Memory B cell (primary cell): ENCODE results near the gene GAPDHS.

Experiments
- ATAC-seq: fragments of 150-1000 bp; cut with Tn5 transposase; 2 replicates; pipeline ENCODE4 v1.10.0; 2021; ENCODE audit warnings: low read depth, mild to moderate bottlenecking, moderate library complexity
- DNase-seq, 2 donors: peaks; one replicate each; pipeline ENCODE4 v3.0.0; 2022; ENCODE audit warnings: low spot score in 2 of 2
- H3K27ac Mint-ChIP-seq: one replicate; pipeline ENCODE4 v1.8.0; 2022; ENCODE audit warnings: mild to moderate bottlenecking, moderate library complexity, mixed read lengths
- H3K27me3 Mint-ChIP-seq: one replicate; pipeline ENCODE4 v1.8.0; 2022; ENCODE audit warnings: mixed read lengths
- H3K36me3 Mint-ChIP-seq: one replicate; pipeline ENCODE4 v1.8.0; 2022; ENCODE audit warnings: mild to moderate bottlenecking, mixed read lengths
- H3K4me1 Mint-ChIP-seq: one replicate; pipeline ENCODE4 v1.8.0; 2022; ENCODE audit warnings: mixed read lengths
- H3K4me3 Mint-ChIP-seq: one replicate; pipeline ENCODE4 v1.8.0; 2022; ENCODE audit warnings: mild to moderate bottlenecking, moderate library complexity, mixed read lengths
- H3K9me3 Mint-ChIP-seq: one replicate; pipeline ENCODE4 v1.8.0; 2022; ENCODE audit warnings: mixed read lengths

GAPDHS gene

DNA sequence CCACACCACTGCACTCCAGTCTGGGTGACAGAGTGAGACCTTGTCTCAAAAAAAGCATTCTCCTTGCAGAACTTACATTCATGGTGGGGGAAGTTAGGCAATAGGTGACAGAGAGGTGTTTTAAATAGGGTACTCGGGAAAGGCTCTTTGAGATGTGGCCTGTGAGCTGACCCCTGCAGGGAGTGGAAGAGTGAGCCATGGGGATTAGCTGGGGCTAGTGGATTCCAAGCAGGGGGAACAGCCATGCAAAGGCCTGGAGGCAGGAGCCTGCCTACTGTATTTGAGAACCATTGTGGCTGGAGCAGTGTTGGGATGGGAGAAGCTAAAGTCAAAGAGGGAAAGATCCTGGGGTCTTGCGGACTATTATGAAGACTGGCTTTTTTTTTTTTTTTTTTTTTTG is 15.9 kb upstream of the GAPDHS start:
- peaks cover 6% of the 10 kb centered on the region for H3K4me1 Mint-ChIP-seq
- ATAC-seq (no peak), DNase-seq (no peak)
- no peak overlapping the region for H3K4me3 Mint-ChIP-seq
- peaks cover 27% of the 10 kb centered on the region for H3K27me3 Mint-ChIP-seq
- no peaks in the 10 kb centered on the region for H3K9me3 Mint-ChIP-seq
- no peaks in the 10 kb centered on the region for H3K36me3 Mint-ChIP-seq
- H3K27ac Mint-ChIP-seq, result no peak overlapping the region

DNA sequence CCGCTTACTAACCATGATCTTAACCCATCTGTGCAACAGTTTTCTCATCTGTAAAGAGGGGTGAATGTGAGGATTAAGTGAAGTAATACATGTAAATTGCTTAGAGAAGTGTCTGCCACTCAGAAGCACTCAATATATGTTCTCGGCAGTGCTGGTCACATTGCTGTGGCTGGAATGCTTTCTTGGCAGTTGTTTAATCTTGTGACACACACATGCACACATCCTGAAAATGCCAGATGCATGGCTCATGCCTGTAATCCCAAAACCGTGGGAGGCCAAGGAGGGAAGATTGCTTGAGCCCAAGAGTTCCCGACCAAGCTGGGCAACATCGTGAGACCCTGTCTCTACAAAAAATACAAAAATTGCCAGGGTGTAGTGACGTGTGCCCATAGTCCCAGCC is 14.9 kb upstream of the GAPDHS start:
- H3K4me1 Mint-ChIP-seq, result peaks cover 6% of the 10 kb centered on the region
- ATAC-seq (no peak), DNase-seq (no peak)
- H3K36me3 Mint-ChIP-seq, result no peaks in the 10 kb centered on the region
- H3K9me3 Mint-ChIP-seq, result no peaks in the 10 kb centered on the region
- H3K27ac Mint-ChIP-seq, result no peak overlapping the region
- H3K27me3 Mint-ChIP-seq, result peaks cover 25% of the 10 kb centered on the region
- H3K4me3 Mint-ChIP-seq, result no peak overlapping the region

DNA sequence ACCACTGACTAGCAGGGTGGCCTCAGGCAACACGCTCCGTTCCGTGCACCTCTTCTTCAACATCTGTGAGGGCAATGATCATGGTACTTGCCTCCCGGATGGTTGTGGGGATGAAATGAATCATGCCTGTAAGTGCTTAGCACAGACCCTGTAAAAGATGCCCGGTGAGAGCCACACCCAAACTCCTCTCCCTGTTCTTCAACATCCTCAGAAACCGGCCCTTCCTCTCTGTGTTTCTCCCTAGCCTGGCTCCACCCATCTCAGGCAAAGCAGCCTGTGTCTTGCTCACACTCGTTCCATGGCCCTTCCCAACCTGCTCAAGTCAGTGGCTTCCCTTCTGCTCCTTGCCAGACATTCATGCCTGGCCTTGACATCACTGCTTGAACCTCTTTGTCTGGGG is 14.0 kb upstream of the GAPDHS start:
- H3K4me3 Mint-ChIP-seq, result no peak overlapping the region
- no peaks in the 10 kb centered on the region for H3K9me3 Mint-ChIP-seq
- H3K4me1 Mint-ChIP-seq, result peaks cover 6% of the 10 kb centered on the region
- no peak overlapping the region for H3K27ac Mint-ChIP-seq
- no peak for DNase-seq
- H3K27me3 Mint-ChIP-seq, result peaks cover 23% of the 10 kb centered on the region
- no peaks in the 10 kb centered on the region for H3K36me3 Mint-ChIP-seq
- ATAC-seq, result no peak

DNA sequence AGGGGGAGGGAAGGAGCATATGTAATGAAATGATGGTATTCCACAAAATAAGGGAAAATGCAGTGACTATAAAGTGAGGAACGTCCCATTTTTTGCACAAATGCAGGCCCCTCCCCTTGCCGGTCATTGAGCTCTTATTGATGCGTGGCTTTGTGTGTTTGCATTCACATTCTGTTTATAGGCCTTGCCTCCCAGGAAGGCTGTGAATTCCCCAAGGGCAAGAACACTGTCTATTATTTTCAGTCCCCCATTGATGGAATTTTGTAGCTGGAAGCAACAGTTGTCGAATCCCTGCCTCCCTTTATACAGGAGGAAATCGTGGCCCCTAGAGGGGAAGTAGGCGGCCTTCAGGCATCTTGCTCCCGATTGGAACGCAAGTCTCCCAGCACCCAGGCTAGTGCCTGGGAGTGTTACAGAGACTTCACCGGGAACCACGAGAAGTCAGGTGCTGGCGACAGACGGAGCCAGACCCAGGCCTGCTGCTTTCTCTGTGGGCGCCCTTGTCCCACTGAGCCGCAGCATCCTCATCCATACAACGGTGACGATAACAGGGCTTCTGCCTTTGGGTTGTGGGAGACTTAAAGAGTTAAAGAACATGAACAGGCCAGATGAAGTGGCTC is 12.0 kb upstream of the GAPDHS start:
- DNase-seq (no peak), ATAC-seq (no peak)
- Mint-ChIP-seq H3K4me1 (peaks cover 3% of the 10 kb centered on the region), H3K27me3 (peaks cover 23% of the 10 kb centered on the region), H3K4me3 (no peak overlapping the region), H3K9me3 (no peaks in the 10 kb centered on the region), H3K27ac (no peak overlapping the region), H3K36me3 (no peaks in the 10 kb centered on the region)

DNA sequence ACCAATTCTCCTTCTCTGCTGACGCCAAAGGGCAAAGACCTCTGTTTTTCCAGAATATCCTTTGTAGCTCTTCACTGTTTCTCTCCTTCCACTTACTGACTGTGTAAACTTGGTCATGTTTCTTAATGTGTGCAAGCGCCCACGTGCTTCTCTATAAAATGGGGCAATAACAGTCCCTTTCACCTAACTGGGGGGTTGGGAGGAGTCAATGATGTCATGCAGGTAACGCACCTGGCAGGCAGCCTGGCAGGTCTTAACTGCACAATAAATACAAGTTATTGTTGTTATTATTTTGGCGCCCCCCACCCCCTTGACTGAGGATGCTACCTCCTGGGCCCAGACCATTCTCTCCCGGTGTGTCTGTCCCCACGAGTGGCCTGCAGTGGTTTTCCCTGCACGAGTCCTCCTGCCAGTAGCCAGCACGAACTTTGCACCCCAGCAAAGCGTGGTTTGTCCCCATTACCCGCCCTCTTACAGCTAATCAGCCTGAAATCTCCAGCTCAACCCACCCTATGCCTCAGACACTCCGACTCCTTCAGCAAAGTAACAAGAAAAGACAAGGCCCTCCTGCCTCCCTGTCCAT is 10.4 kb upstream of the GAPDHS start:
- H3K4me1 Mint-ChIP-seq, result peaks cover 3% of the 10 kb centered on the region
- ATAC-seq, result no peak
- peaks cover 32% of the 10 kb centered on the region for H3K27me3 Mint-ChIP-seq
- no peak overlapping the region for H3K4me3 Mint-ChIP-seq
- no peak overlapping the region for H3K27ac Mint-ChIP-seq
- no peak for DNase-seq
- H3K9me3 Mint-ChIP-seq, result no peaks in the 10 kb centered on the region
- no peaks in the 10 kb centered on the region for H3K36me3 Mint-ChIP-seq

DNA sequence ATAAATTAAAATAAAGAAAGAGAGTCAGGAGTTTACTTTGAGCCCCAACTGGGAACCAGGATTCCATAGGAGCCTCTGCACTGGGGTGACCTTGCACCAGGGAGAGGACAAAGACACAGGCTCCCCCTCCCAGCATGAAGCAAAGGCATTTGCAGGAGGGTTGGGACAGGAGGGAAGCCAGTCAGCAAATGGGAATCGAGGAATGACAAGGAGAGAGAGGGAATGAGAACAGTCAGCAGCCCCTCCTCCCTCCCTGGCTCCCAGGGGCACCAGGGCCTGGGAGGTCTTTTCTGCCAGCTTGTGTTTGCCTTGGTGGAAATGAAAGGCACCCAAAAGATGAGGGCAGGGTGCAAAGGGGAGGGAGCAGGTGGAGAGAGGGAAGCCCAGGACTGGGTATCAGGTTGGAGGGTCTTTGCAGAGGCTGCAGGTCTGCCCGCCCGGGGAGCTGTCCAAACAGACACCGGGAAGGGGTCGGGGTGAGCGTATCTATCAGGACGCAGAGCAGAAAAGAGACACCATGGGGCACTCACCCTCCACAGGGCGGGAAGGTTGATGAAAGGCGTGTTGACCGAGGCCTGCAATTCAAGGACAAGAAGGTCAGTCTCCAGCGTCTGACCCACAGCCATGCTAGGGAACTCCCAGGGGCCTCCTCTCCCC is 8.9 kb upstream of the GAPDHS start:
- Mint-ChIP-seq H3K27ac (no peak overlapping the region), H3K4me1 (peaks cover 3% of the 10 kb centered on the region), H3K27me3 (peaks cover 38% of the 10 kb centered on the region), H3K4me3 (no peak overlapping the region), H3K36me3 (peaks cover 2% of the 10 kb centered on the region), H3K9me3 (no peaks in the 10 kb centered on the region)
- no peak for ATAC-seq
- DNase-seq, result no peak

DNA sequence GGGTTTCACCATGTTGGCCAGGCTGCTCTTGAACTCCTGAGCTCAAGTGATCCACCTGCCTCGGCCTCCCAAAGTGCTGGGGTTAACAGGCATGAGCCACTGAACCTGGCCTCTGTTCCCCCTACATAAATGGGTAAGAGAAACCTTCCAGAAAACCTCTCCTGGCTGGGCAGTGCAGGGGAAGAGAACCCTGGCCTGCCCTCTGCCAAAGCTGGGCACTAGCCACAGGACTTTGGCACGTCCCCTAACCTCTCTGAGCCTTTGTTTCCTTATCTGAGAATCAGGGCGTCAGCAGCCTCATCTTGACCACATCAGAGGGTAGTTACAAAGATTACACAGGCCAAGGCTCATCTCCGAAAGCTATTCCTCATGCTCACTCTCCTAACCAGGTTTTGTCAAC is 7.4 kb upstream of the GAPDHS start:
- ATAC-seq, result no peak
- Mint-ChIP-seq H3K36me3 (peaks cover 2% of the 10 kb centered on the region), H3K4me3 (no peak overlapping the region), H3K9me3 (no peaks in the 10 kb centered on the region), H3K27me3 (peaks cover 40% of the 10 kb centered on the region), H3K4me1 (no peaks in the 10 kb centered on the region), H3K27ac (no peak overlapping the region)
- no peak for DNase-seq

DNA sequence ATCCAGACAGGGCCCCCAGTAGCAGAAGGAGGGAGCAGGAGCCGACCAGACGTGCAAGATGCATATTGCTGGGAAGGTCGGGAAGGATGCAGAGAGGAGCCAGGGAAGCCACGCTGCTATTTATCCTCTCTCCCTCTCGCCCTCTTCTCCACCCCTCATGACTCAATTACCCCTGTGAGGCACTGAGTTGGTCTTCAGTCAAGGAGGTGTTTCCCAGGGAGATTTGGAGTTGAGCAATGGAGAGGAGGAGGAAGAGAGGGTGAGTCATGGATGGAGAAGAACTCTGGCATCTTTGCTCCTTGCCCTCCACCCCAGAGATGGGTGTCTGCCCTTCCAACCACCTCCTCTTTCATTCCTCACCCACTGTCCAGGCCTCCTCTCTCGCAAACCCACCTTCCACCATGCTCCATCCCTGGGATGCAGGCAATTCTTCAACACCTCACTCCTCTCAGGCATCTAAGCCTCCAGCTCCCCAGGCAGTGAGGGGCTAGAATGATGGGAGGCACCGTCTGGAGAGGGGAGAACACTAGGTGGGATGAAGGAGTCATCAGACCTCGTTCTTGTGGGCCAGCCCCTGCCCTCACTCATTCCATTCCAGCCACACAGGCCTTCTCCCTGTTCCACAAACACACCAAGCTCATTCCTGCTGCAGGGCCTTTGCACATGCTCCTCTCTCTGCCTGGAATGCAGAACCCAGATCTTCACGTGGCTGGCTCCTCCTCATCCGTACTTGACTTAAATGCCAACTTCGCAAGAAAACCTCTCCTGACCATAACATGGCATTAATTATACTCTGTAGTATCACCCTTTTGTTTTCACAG is 4.8 kb upstream of the GAPDHS start, which contains the start of gene SBSN:
TSS of gene SBSN (minus strand) at position 94 of the 821 bp plus-strand sequence. CDS start at position 64, 30 bp downstream.
- no peak within 1 kb of the TSS for H3K4me3 Mint-ChIP-seq
- no peak within 1 kb of the TSS for H3K27ac Mint-ChIP-seq
- no peaks in the 10 kb centered on the region for H3K4me1 Mint-ChIP-seq
- H3K36me3 Mint-ChIP-seq, result peaks cover 2% of the 10 kb centered on the region
- DNase-seq, result no peak
- H3K27me3 Mint-ChIP-seq, result peaks cover 49% of the 10 kb centered on the region
- ATAC-seq, result no peak
- no peaks in the 10 kb centered on the region for H3K9me3 Mint-ChIP-seq

DNA sequence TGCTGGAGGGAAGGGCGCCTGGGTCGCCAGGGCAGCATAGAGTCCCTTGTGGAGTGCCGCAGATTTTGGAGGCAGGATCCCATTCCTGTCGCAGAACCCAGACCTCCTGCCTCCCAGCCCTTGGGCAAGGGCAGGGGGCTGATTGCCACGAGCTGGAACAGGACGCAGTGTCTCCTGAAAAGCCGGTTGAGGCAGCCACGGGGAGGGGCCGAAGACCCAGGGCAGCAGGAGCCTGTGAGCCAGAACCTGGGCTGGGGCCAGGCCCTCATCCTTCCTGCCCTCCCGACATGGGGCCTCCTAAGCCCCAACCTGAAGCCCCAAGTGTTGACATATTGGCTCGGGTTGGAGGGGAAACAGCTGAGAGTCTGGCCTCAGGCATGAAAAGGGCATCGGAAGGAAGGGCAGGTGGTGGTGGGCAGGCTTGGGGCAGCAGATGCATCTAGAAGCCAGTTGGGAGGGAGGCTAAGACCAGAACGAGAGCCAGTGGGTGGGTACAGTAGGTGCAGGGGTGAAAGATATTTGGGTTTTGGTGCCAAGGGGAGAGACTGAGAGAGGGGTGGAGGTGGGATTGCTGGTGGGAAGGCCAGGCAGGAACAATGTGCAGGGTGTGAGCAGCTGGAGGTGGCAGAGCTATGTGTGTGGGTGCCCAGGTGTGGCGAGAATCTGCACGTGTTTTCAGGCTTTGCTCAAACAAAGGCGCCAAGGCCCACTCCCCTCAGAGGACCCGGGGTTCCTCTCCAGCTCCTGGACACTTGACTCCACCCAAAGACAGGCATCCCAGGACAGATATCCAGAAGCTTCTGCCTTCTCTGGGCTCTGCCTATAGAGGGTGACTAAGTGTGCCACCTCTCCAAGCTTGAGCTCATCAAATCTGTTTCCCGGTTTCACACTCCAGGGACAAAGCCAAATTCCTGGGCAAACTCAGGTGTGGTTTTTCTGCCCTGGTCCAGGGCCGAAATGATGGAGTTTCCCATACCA is 3.7 kb upstream of the GAPDHS start:
- Mint-ChIP-seq H3K4me1 (peaks cover 4% of the 10 kb centered on the region), H3K27ac (no peak overlapping the region), H3K4me3 (no peak overlapping the region), H3K9me3 (no peaks in the 10 kb centered on the region), H3K36me3 (peaks cover 2% of the 10 kb centered on the region), H3K27me3 (peaks cover 44% of the 10 kb centered on the region)
- ATAC-seq (no peak), DNase-seq (no peak)

DNA sequence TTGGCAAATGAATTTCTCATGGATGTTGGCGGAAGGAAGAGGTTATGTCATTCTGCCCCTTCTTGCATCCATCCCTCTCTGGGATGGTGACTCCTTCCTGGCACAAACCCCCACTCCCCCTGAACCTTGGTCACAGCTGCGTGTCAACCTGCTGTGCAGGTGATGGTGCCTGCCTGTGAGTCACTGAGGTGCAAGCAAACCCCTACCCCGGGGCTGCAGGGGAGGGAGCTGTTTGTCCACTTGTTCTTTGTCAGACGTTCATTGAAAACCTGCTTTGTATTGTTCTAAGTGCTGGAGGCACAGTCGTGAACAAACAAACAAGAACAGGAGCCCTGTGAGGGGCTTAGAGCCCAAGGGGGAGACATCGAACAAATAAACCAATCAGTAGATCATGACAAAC is 2.0 kb upstream of the GAPDHS start:
- H3K4me1 Mint-ChIP-seq, result peaks cover 4% of the 10 kb centered on the region
- ATAC-seq (no peak), DNase-seq (no peak)
- no peak overlapping the region for H3K27ac Mint-ChIP-seq
- H3K27me3 Mint-ChIP-seq, result peaks cover 42% of the 10 kb centered on the region
- peaks cover 2% of the 10 kb centered on the region for H3K36me3 Mint-ChIP-seq
- H3K9me3 Mint-ChIP-seq, result no peaks in the 10 kb centered on the region
- no peak overlapping the region for H3K4me3 Mint-ChIP-seq

DNA sequence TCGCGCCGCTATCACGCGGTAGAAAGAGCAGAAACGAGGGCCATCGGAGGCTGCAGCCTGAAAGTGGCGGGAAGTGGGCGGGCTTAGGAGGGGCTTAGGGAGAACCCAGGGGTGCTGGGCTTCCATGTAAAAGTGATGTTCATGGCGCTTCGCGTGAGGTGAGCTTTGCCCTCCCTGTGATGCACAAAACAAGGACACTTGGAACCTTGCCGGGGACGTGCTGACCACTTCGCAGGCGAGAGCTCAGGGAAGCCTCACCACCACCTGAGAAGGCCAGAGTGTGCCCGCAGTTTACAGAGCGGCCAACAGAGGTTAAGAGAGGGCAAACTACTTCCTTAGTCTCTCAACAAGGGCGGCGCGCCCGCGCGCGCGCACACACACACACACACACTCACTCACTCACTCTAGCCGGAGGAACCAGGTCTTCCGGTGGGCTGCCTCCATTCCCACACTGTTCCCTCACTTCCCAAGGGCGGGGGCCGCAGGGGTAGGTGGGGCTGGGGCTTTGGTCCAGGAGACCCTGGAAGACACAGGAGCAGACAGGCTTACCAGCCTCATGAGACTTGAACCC is 651 bp downstream of the GAPDHS start:
- Mint-ChIP-seq H3K4me3 (peak overlapping the region; percentile 53), H3K27me3 (peaks cover 19% of the 10 kb centered on the region), H3K36me3 (no peaks in the 10 kb centered on the region), H3K4me1 (peaks cover 4% of the 10 kb centered on the region), H3K9me3 (no peaks in the 10 kb centered on the region), H3K27ac (no peak overlapping the region)
- ATAC-seq, result peak; percentile 98
- no peak for DNase-seq

DNA sequence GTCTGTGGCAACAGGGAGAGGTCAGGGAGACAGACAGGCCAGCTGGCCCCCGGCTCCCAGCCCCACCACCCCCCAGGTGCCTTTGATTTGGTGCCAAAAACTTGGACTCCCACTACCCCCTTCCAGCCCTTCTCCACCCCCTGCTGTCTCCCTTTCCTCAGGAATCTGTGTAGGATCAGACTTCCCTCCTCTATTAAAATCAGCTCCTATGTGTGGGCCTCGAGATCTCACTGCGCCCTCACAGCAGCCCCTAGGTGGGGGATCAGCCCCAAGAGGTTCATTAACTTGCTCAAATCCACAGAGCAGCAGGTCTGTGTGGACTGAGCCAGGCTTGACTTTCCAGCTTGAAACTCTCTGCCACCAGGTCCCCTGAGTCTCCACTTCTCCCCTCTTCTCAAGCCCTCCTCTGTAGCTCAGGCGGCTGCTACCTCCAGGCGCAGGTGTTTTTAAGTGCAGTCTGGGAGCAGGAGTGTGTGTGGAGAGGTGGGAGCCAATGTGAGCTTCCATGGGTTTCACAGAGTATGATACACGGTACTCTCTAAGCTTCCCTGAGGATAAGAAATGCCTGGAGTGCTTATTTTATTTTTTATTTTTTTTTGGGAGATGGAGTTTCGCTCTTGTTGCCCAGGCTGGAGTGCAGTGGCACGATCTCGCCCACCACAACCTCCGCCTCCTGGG is 1.7 kb downstream of the GAPDHS start:
- Mint-ChIP-seq H3K9me3 (no peaks in the 10 kb centered on the region), H3K4me1 (peaks cover 4% of the 10 kb centered on the region), H3K27me3 (peaks cover 12% of the 10 kb centered on the region), H3K27ac (no peak overlapping the region), H3K4me3 (no peak overlapping the region), H3K36me3 (no peaks in the 10 kb centered on the region)
- no peak for ATAC-seq
- no peak for DNase-seq

DNA sequence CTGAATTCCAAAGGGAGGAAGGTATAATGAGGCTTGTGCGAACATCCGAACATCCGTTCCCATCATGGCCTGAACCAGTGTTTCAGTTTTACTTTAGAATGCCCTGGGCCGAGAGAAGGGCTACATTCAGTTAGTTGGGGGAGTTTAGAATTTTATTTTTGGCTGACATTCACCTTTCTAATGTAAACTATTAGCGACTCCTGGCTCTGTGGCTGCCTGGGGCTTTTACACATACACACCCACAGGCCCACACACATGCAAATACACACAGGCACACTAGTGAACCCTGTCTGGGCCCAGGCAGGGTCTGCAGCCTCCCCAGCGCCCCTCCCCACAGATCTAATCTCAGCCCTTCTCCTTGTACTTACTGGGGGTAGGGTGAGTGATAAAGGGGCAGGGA is 6.1 kb downstream of the GAPDHS start:
- DNase-seq (no peak), ATAC-seq (no peak)
- H3K36me3 Mint-ChIP-seq, result no peaks in the 10 kb centered on the region
- no peak overlapping the region for H3K27ac Mint-ChIP-seq
- no peaks in the 10 kb centered on the region for H3K27me3 Mint-ChIP-seq
- H3K9me3 Mint-ChIP-seq, result no peaks in the 10 kb centered on the region
- H3K4me3 Mint-ChIP-seq, result no peak overlapping the region
- peaks cover 6% of the 10 kb centered on the region for H3K4me1 Mint-ChIP-seq
